Osteocyte (in vitro differentiated cells): Measurements from ENCODE around the gene GMDS. TPM values are rescaled to one million over a fixed set of nuclear protein-coding genes. Genes with fewer than 3 reads are reported as not detected.
A peak's percentile ranks its signal among the peaks of the same experiment; 100 is the strongest.

Experiments used
- DNase-seq: peaks from one replicate; pipeline ENCODE4 v3.0.0; 2021; ENCODE audit warnings: mixed read lengths; ENCODE audit not compliant: unreplicated experiment; ENCODE audit errors: extremely low spot score
- H3K27ac Mint-ChIP-seq: one replicate; pipeline ENCODE4 v1.8.0; 2021; ENCODE audit warnings: mild to moderate bottlenecking, mixed read lengths; ENCODE audit not compliant: unreplicated experiment
- H3K27me3 Mint-ChIP-seq: one replicate; pipeline ENCODE4 v1.8.0; 2021; ENCODE audit warnings: mixed read lengths; ENCODE audit not compliant: unreplicated experiment
- H3K36me3 Mint-ChIP-seq: one replicate; pipeline ENCODE4 v1.8.0; 2021; ENCODE audit warnings: mixed read lengths; ENCODE audit not compliant: unreplicated experiment
- H3K4me1 Mint-ChIP-seq: one replicate; pipeline ENCODE4 v1.8.0; 2021; ENCODE audit warnings: mixed read lengths; ENCODE audit not compliant: unreplicated experiment
- H3K4me3 Mint-ChIP-seq: one replicate; pipeline ENCODE4 v1.8.0; 2021; ENCODE audit warnings: mild to moderate bottlenecking, moderate library complexity, mixed read lengths; ENCODE audit not compliant: unreplicated experiment
- H3K9me3 Mint-ChIP-seq: one replicate; pipeline ENCODE4 v1.8.0; 2021; ENCODE audit warnings: mixed read lengths; ENCODE audit not compliant: unreplicated experiment
- CTCF ChIP-seq: fragments of 200-600 bp; sonication (generic); IDR thresholded peaks from 2 replicates; pipeline ENCODE4 v1.5.0; 2021; ENCODE audit warnings: antibody characterized with exemption, mild to moderate bottlenecking, moderate library complexity
- total RNA-seq: library from RNA; stranded (reverse); gene quantifications from 2 replicates; pipeline ENCODE4 v1.2.1, GENCODE V29; 2021

Gene GMDS
- total RNA-seq, 1 donor from 2014 or later = 30.7 TPM

GRCh38 chr6:2155206-2155605 lies 90.2 kb downstream of the GMDS start:
- H3K27me3 Mint-ChIP-seq = no peaks in the 10 kb centered on the region
- DNase-seq = no peak

GRCh38 chr6:2149361-2150006 lies 95.9 kb downstream of the GMDS start:
- no peaks in the 10 kb centered on the region for H3K27me3 Mint-ChIP-seq
- H3K4me3 Mint-ChIP-seq = no peak overlapping the region

More at GRCh38 chr6:2155206-2155605, 90.2 kb downstream of the GMDS start:
- Mint-ChIP-seq H3K27ac (no peak overlapping the region), H3K9me3 (no peaks in the 10 kb centered on the region), H3K36me3 (no peaks in the 10 kb centered on the region), H3K4me1 (peaks cover 26% of the 10 kb centered on the region), H3K4me3 (no peak overlapping the region)
- TF ChIP-seq CTCF = no peak

GRCh38 chr6:2148748-2149147 lies 96.7 kb downstream of the GMDS start:
- no peak overlapping the region for H3K4me3 Mint-ChIP-seq
- no peaks in the 10 kb centered on the region for H3K27me3 Mint-ChIP-seq
- no peak for TF ChIP-seq CTCF
- H3K4me1 Mint-ChIP-seq = peaks cover 29% of the 10 kb centered on the region
- no peaks in the 10 kb centered on the region for H3K36me3 Mint-ChIP-seq
- DNase-seq = no peak
- H3K9me3 Mint-ChIP-seq = no peaks in the 10 kb centered on the region
- H3K27ac Mint-ChIP-seq = no peak overlapping the region

More at GRCh38 chr6:2149361-2150006, 95.9 kb downstream of the GMDS start:
- no peak for TF ChIP-seq CTCF
- DNase-seq = no peak
- Mint-ChIP-seq H3K36me3 (no peaks in the 10 kb centered on the region), H3K9me3 (no peaks in the 10 kb centered on the region), H3K27ac (no peak overlapping the region), H3K4me1 (peaks cover 29% of the 10 kb centered on the region)

GRCh38 chr6:2147766-2148448 lies 97.5 kb downstream of the GMDS start:
- H3K27me3 Mint-ChIP-seq = no peaks in the 10 kb centered on the region
- peaks cover 29% of the 10 kb centered on the region for H3K4me1 Mint-ChIP-seq
- no peak for TF ChIP-seq CTCF
- H3K27ac Mint-ChIP-seq = peak overlapping the region; percentile 79
- peak overlapping the region; percentile 54 for H3K4me3 Mint-ChIP-seq
- DNase-seq = no peak
- H3K36me3 Mint-ChIP-seq = no peaks in the 10 kb centered on the region
- H3K9me3 Mint-ChIP-seq = no peaks in the 10 kb centered on the region

GRCh38 chr6:2147261-2147660 lies 98.1 kb downstream of the GMDS start:
- Mint-ChIP-seq H3K9me3 (no peaks in the 10 kb centered on the region), H3K4me3 (peak overlapping the region; percentile 54), H3K4me1 (peaks cover 29% of the 10 kb centered on the region), H3K27me3 (no peaks in the 10 kb centered on the region), H3K27ac (peak overlapping the region; percentile 79), H3K36me3 (no peaks in the 10 kb centered on the region)
- TF ChIP-seq CTCF = no peak
- DNase-seq = no peak
